DND-41 (cell line): ENCODE data around the gene ZNF750.

Experiments
- CTCF ChIP-seq: IDR thresholded peaks from 2 replicates; pipeline ENCODE4 v1.5.1; 2012; ENCODE audit warnings: borderline replicate concordance, low read length, moderate library complexity, mild to moderate bottlenecking; ENCODE audit not compliant: poor library complexity, severe bottlenecking; ENCODE audit errors: extremely low read depth
- EZH2 ChIP-seq: IDR thresholded peaks from 3 replicates; pipeline ENCODE4 v1.6.1; 2012; ENCODE audit warnings: borderline replicate concordance, low read depth, mild to moderate bottlenecking, moderate library complexity, low read length, inconsistent platforms; ENCODE audit not compliant: severe bottlenecking

GRCh38 chr17:82881900-82882714, 42.3 kb upstream of the ZNF750 start:
- TF ChIP-seq EZH2 (no peak), CTCF (no peak)
